SHP77 (cell line): ENCODE data around the gene IFNAR2.

Source experiments
- DNase-seq, 2 experiments: peaks; one replicate each; lab custom pipeline; 2025; lab: John Stamatoyannopoulos, UW

IFNAR2 gene

DNA sequence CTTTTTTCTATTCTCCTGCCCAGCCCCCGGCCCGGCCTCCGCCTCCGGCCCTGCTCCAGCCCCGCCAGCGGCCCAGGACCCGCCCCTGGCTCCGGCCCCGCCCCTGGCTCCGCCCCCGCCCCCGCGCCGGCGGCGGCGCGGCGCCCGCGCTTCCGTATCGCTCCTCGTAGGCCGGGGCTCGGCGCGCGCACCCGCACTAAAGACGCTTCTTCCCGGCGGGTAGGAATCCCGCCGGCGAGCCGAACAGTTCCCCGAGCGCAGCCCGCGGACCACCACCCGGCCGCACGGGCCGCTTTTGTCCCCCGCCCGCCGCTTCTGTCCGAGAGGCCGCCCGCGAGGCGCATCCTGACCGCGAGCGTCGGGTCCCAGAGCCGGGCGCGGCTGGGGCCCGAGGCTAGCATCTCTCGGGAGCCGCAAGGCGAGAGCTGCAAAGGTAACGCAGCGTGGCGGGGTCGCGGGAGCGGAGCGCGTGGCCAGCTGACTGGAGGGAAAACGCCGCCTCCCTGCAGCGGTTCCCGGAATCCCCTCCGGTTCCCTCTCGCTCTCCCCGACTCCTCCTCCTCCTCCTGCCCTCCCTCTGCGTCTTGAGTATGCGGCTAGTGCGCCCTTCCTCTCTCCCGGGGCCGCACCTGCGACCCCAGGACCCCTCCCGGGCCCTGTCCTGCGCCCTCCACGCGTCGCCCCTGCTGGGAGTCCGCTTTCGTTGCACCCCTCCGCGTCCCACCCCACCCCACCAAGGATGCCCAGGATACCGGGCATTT is at the start of gene IFNAR2:
TSS of gene IFNAR2 (plus strand) at position 155 of the 761 bp plus-strand sequence. CDS start 11,985 bp downstream, outside the sequence.
- DNase-seq = peak; percentile 33 to 60

GRCh38 chr21:33185852-33186251 is 43.9 kb upstream of the IFNAR2 start:
- DNase-seq = no peak

DNA sequence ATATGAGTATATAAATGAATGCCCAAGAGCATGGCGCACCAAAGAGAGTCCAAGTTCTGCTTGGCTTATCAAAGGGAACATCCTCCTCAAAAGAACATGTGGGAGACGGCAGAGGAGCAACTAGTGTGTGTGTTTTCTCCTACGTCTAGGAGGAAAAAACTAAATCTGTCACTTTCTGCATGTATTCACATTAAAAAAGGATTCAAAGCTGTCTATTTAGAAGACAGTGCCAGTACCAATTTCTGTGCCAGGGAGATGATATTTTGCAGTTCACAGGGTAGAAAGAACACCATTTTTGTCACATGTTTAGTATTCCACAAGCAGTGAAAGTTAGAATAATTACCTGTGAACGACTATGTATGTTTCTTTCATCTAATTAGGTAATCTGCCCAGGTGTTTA is 42.5 kb upstream of the IFNAR2 start:
- no peak for DNase-seq

DNA sequence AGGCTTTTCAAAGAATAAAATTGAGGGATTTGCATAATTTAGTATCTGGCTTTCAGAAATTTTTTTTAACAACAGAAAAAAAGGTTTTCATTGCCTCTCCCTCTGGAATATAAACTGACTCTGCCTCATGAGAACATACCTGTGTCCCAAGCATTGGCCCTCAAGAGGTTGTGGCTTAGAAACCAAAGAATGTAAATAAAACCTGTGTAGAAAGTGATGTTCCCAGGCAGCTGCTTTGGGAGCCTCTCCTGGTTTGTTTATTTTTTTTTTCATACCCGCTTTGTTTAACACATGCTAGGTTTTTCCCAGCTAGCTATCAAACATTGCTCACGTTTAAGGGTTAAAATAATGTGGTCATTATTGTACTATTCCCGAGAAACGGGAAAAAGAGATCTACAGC is 40.5 kb upstream of the IFNAR2 start:
- peak in 1 of 2 experiments; percentile 13 for DNase-seq

DNA sequence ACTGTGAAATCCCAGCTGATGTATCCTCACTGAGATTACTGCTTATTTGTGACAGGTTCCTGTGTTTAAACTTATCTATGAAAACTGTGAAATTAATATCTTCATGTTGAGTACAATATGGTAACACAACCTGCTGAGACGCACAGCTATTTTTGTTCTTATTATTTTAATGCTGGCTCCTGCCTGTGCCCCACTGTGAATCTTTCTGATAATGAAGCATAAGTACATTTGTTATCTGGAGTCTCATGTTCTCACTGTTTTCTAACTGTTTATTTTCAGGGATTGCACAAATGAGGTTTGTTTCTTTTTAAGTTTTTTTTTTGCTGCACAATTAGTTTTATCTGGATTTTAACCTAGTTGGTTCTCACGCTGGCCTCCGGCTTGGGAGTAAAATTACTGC is 39.9 kb upstream of the IFNAR2 start:
- no peak for DNase-seq

GRCh38 chr21:33196941-33197374 is 32.8 kb upstream of the IFNAR2 start:
- DNase-seq = peak; percentile 49 to 73

DNA sequence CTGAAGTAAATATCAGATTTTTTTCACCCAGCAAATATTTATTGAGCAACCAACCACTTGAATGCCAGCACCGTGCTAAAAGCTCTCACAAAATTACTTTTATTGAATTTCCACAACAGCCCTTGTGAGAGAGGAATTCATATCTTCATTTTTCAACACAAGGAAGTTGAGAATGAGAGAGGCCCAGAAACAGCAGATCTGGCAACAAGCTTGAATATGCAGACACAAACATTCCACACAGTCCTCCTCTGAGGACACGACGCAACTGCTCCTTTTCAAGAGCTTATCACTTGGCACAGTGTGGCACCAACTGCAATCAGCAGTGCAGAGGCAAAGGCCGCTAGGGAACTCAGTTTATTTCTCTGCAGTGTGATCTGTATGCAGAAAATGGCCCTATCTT is 32.2 kb upstream of the IFNAR2 start:
- DNase-seq = no peak

- no peak for DNase-seq
These were observed 31.2 kb upstream of the IFNAR2 start for GRCh38 chr21:33198346-33199099.

GRCh38 chr21:33199100-33199464 is 30.7 kb upstream of the IFNAR2 start:
- no peak for DNase-seq

GRCh38 chr21:33199516-33200217 is 30.1 kb upstream of the IFNAR2 start:
- DNase-seq = peak; percentile 79

GRCh38 chr21:33201956-33202355 is 27.8 kb upstream of the IFNAR2 start:
- no peak for DNase-seq

- no peak for DNase-seq
These were observed 27.0 kb upstream of the IFNAR2 start for GRCh38 chr21:33202464-33203363.

DNA sequence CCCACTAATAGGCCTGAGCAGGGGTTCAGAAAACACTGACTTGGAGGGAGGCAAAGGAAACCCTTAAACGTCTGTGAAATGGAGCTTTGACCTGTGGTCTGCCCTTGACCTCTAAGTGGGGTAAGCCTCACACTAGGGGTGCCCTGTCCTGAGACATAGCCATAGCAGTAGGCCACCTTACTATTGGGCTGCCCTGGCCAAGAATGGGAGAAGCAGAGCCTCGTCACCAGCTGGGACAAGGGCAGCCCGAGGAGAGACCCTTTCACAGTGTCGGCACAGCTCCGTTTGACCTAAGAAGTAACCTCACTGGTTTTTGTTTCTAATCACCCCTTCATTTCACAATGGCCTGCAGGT is 26.4 kb upstream of the IFNAR2 start:
- no peak for DNase-seq

DNA sequence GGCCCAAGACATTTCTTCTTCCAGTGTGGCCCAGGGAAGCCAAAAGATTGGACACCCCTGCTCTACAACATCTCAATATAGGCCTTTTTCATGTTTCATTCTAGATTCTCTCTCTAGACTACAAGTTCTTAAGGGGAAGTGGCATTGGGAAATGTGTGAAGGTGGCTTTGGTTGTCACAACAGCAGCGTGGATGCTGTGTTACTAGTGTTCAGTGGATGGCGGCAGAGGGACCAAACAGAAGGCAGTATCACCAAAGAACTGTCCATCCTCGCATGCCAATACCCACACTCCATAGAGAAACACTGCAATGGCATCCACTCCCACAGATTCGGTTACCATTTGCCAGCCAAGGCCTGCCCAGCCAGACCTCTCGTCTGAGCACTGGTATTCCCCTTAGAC is 24.3 kb upstream of the IFNAR2 start:
- DNase-seq = no peak

DNA sequence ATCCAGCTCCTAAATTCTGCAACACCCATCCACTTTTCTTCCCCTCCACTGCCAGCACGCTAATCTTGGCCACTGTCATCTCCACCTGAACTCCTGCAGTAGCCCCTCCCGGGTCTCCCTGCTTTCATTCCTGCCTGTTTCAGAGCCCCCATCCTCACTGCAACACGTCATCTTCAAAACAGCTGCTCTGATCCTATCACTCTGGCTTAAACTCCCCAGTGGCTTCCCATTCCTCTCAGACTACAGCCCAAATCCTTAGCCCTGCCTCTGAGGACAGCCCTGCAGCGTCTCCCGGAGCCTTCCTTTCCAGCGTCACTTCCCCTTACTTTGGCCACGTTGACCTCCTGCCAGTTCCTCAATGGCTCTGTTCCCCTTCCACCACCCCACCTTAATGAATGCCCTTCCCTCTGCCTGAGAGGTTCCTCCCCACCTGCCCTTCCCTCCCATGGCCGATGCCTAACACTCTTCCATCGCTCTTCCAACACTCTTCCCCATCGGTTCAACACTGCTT is 22.9 kb upstream of the IFNAR2 start:
- DNase-seq = no peak

DNA sequence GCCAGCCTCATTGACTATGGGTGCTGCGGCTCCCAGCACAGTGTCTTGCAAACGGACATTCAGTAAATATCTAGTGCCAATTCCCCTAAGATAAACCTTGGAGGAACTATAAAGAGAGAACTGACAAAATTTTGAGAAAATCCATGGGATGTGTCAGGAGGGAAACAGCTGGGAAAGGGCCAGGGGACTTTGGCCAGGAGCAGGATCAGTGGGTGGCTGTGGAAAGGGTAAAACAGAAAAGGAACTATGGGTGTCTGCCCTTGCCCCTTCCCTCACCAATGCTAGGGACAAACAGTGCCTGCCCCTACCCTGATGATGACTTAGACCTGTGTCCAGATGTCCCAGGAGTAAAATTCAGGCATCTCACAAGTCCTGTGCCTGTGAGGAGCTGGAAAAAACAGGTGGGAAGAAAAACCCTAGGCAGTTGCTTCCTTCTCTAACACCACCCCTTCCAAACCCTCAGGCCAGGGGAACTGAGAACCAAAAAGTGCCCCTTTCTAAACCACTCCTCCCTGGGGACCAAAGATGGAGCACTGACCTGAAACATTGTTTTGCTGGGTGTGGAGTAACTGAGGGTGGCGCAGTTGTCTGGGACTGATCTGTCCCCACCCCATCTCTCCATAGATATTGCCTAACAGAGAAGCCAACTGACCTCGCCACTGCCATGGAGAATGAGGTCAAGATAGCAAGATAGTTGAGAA is 22.1 kb upstream of the IFNAR2 start:
- DNase-seq = no peak

- DNase-seq = no peak
These were observed 21.2 kb upstream of the IFNAR2 start for GRCh38 chr21:33208534-33208933.

- no peak for DNase-seq
These were observed 18.4 kb upstream of the IFNAR2 start for GRCh38 chr21:33211305-33211704.

- DNase-seq = no peak
These were observed 18.0 kb upstream of the IFNAR2 start for GRCh38 chr21:33211732-33212131.

DNA sequence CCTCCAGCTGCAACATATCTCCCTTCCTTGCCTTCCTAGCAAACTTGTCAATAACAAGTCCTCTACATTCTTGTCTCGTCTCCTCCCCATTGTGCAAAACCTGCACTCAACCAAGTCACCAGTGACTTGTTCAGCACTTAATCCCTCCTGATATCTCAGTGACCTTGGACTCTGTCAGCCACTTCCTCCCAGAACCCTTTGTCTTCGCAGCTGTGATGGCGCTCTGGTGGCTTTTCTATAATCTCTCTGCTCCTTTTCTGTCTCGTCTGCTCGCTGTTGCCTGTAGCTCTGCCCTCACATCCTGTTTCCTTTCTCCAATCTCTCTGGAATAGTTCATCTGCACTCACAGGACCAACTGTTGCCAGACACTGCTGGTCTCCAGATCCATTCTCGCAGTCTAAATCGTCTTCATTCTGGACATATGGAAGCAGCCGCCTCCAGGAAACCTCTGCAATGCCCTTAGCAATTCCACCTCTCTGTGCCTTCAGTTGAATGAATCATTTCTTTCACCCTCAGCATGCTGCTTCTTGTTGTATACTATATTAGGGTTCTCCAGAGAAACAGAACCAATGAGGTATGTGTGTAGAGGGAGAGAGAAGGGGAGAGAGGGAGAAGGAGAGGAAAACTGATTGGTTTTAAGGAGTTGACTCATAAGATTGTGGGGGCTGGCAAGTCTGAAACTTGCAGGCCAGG is 17.4 kb upstream of the IFNAR2 start:
- DNase-seq = no peak
